K562 (cell line): ENCODE measurements around the gene IKZF4. TPM values are rescaled to one million over a fixed set of nuclear protein-coding genes. Genes with fewer than 3 reads are reported as not detected.
A peak's percentile ranks its signal among the peaks of the same experiment; 100 is the strongest.

Experiments
- ADNP ChIP-seq: fragments of 200-800 bp; sonication (Bioruptor generic); IDR thresholded peaks from 2 replicates; pipeline ENCODE4 v1.6.1; 2016; ENCODE audit warnings: missing genetic modification characterization, missing compliant biosample characterization
- ARID2 ChIP-seq: fragments of 450-650 bp; IDR thresholded peaks from 2 replicates; pipeline ENCODE4 v1.6.1; 2017; ENCODE audit warnings: antibody characterized with exemption, mild to moderate bottlenecking
- DACH1 ChIP-seq: fragments of 450-650 bp; IDR thresholded peaks from 2 replicates; pipeline ENCODE4 v1.6.1; 2018; ENCODE audit not compliant: partially characterized antibody
- DNMT1 ChIP-seq: fragments of 450-650 bp; IDR thresholded peaks from 2 replicates; pipeline ENCODE4 v1.6.1; 2016; ENCODE audit warnings: antibody characterized with exemption, mild to moderate bottlenecking
- ETV1 ChIP-seq: fragments of 450-650 bp; conservative IDR thresholded peaks from 2 replicates; pipeline ENCODE4 v1.6.1; 2016; ENCODE audit warnings: missing genetic modification characterization, control low read depth, low read depth, missing compliant biosample characterization
- GTF2E2 ChIP-seq: fragments of 200-800 bp; sonication (Bioruptor generic); IDR thresholded peaks from 2 replicates; pipeline ENCODE4 v1.6.1; 2016; ENCODE audit warnings: missing genetic modification characterization, missing compliant biosample characterization
- HOXB6 ChIP-seq: fragments of 250-450 bp; sonication (Bioruptor Pico); IDR thresholded peaks from 2 replicates; pipeline ENCODE4 v1.5.1; 2022; ENCODE audit warnings: mild to moderate bottlenecking, borderline replicate concordance
- NCOR1 ChIP-seq: fragments of 450-650 bp; IDR thresholded peaks from 2 replicates; pipeline ENCODE4 v1.6.1; 2016; ENCODE audit warnings: mild to moderate bottlenecking, moderate library complexity
- NFIC ChIP-seq: fragments of 450-650 bp; IDR thresholded peaks from 2 replicates; pipeline ENCODE4 v1.6.1; 2017; ENCODE audit warnings: mild to moderate bottlenecking, inconsistent platforms
- NONO ChIP-seq, 2 experiments: fragments of 200-400 bp in 1 of 2; fragments of 450-650 bp in 1 of 2; formaldehyde crosslinking in 1 of 2; IDR thresholded peaks; 2 replicates each; pipeline ENCODE4 v1.6.1; 2017; ENCODE audit warnings: low read depth in 2 of 2, mild to moderate bottlenecking in 2 of 2, moderate library complexity in 2 of 2, low read length in 1 of 2
- NUFIP1 ChIP-seq: fragments of 450-650 bp; IDR thresholded peaks from 2 replicates; pipeline ENCODE4 v1.6.1; 2018; ENCODE audit not compliant: partially characterized antibody
- POLR3A ChIP-seq: IDR thresholded peaks from 2 replicates; pipeline ENCODE4 v1.6.1; 2011; ENCODE audit warnings: borderline replicate concordance, mild to moderate bottlenecking, moderate library complexity; ENCODE audit not compliant: insufficient read length, insufficient read depth; ENCODE audit errors: extremely low read depth
- RBM39 ChIP-seq: fragments of 200-400 bp; formaldehyde crosslinking; optimal IDR thresholded peaks from 2 replicates; pipeline ENCODE3; 2018; ENCODE audit warnings: low read depth, low read length
- SNRNP70 ChIP-seq: fragments of 200-400 bp; formaldehyde crosslinking; optimal IDR thresholded peaks from 2 replicates; pipeline ENCODE3; 2017; ENCODE audit warnings: low read depth, low read length
- TAF15 ChIP-seq: fragments of 200-400 bp; formaldehyde crosslinking; IDR thresholded peaks from 2 replicates; pipeline ENCODE4 v1.6.1; 2017; ENCODE audit warnings: mild to moderate bottlenecking, low read depth, low read length, moderate library complexity
- THAP7 ChIP-seq: fragments of 250-450 bp; sonication (Bioruptor Pico); IDR thresholded peaks from 2 replicates; pipeline ENCODE4 v1.5.0; 2021
- USF1 ChIP-seq: sonication (generic); formaldehyde crosslinking; IDR thresholded peaks from 2 replicates; pipeline ENCODE4 v1.9.0; 2022; ENCODE audit warnings: mild to moderate bottlenecking, missing genetic modification reagents
- YY1 ChIP-seq, 3 experiments: IDR thresholded peaks; 2 replicates each; pipeline ENCODE4 v1.6.1; 2011; ENCODE audit warnings: low read length in 2 of 3, mild to moderate bottlenecking in 2 of 3, moderate library complexity in 2 of 3, borderline replicate concordance in 1 of 3, control low read depth in 1 of 3, low read depth in 1 of 3; ENCODE audit not compliant: insufficient read depth in 3 of 3, insufficient replicate concordance in 2 of 3, control insufficient read depth in 1 of 3, insufficient read length in 1 of 3; ENCODE audit errors: extremely low read depth in 1 of 3
- ZNF212 ChIP-seq: fragments of 450-650 bp; formaldehyde crosslinking; IDR thresholded peaks from 2 replicates; pipeline ENCODE4 v1.4.0; 2020; ENCODE audit warnings: mild to moderate bottlenecking
- ZNF217 ChIP-seq: sonication (generic); formaldehyde crosslinking; IDR thresholded peaks from 2 replicates; pipeline ENCODE4 v1.8.0; 2022; ENCODE audit warnings: mild to moderate bottlenecking, missing genetic modification reagents
- ZNF280A ChIP-seq: fragments of 450-650 bp; IDR thresholded peaks from 2 replicates; pipeline ENCODE4 v1.6.1; 2018; ENCODE audit warnings: mild to moderate bottlenecking, low read depth; ENCODE audit not compliant: partially characterized antibody
- ZNF436 ChIP-seq: fragments of 250-450, 450-650 bp; sonication (Bioruptor Pico); formaldehyde crosslinking; IDR thresholded peaks from 2 replicates; pipeline ENCODE4 v1.7.0; 2020; ENCODE audit warnings: mild to moderate bottlenecking
- ZNF445 ChIP-seq: fragments of 250-450 bp; sonication (Bioruptor Pico); IDR thresholded peaks from 2 replicates; pipeline ENCODE4 v1.4.0; 2020; ENCODE audit warnings: low read depth, mild to moderate bottlenecking, moderate library complexity
- ZNF644 ChIP-seq: fragments of 200-800 bp; sonication (Bioruptor generic); IDR thresholded peaks from 2 replicates; pipeline ENCODE4 v1.6.1; 2016; ENCODE audit warnings: low read depth, missing genetic modification characterization, missing compliant biosample characterization
- polyA plus RNA-seq, 8 experiments: library from polyadenylated mRNA; depleted of rRNA in 4 of 8; stranded (reverse) in 5 of 8; unstranded in 3 of 8; fragments of >200 nt; fragmentation: Nextera tagmentation in 2 of 8; fragmentation: Illumina TruSeq in 1 of 8; extraction: Ambion mirVana in 2 of 8; extraction: Trizol in 1 of 8; gene quantifications; 2 replicates each; pipeline versions ENCODE4 v1.2.1 to v1.2.3, GENCODE V29; 2011 to 2014; ENCODE audit warnings: inconsistent platforms in 1 of 8, missing spikeins in 1 of 8
- total RNA-seq, 7 experiments: library from RNA; depleted of rRNA in 6 of 7; stranded (reverse); fragments of >200 nt in 6 of 7; fragmentation: Illumina TruSeq in 2 of 7; extraction: Trizol in 2 of 7; gene quantifications; 2 replicates each; pipeline versions ENCODE4 v1.2.1 to v1.2.3, GENCODE V29; 2011 to 2021; ENCODE audit warnings: low replicate concordance in 1 of 7

Gene IKZF4
- total and polyA plus RNA-seq, 9 of the 15 experiments (the other 6 are each of a cell fraction or from before 2014, with no cell fraction given) = 1.9 to 16.3 (median 3.6) TPM

- TF ChIP-seq NCOR1 (no peak; the same call in 1 of the 2 replicates), YY1 (IDR thresholded peaks at IDR 0.05; ENCODE audit: borderline replicate concordance in 1 of 3, control insufficient read depth in 1 of 3, extremely low read depth in 1 of 3, insufficient read depth in 3 of 3, insufficient read length in 1 of 3, insufficient replicate concordance in 2 of 3, low read depth in 1 of 3, low read length in 2 of 3) (peak in 2 of 3 experiments; percentile 54 to 84), GTF2E2 (tag) (no peak), NONO (IDR thresholded peaks at IDR 0.05; ENCODE audit: low read depth in 2 of 2, low read length in 1 of 2) (peak in 1 of 2 experiments; percentile 60; a peak in 1 of 4 replicates), USF1 (CRISPR knock-in tag) (peak; percentile 43), ZNF644 (tag) (no peak), ZNF280A (no peak), ZNF445 (CRISPR knock-in tag) (no peak), RBM39 (no peak), ADNP (0 out of 2 replicates have a peak, but pooled peaks have one; percentile 13), ZNF436 (CRISPR knock-in tag) (0 out of 2 replicates have a peak, but pooled peaks have one; percentile 23), HOXB6 (no peak), ETV1 (no peak), ARID2 (no peak), NFIC (no peak), THAP7 (no peak), DACH1 (no peak), TAF15 (no peak), ZNF212 (CRISPR knock-in tag) (no peak), POLR3A (no peak), NUFIP1 (no peak), SNRNP70 (no peak), ZNF217 (CRISPR knock-in tag) (no peak), DNMT1 (no peak)
These were observed 23.9 kb upstream of the IKZF4 start, which contains the start of gene SUOX (continued) for GRCh38 chr12:55996715-55997534.
